Stimulated activated CD4-positive, alpha-beta T cell treated with anti-CD3 and anti-CD28 coated beads, Interleukin-15, amount 100 ng/mL, for 48 hours (primary cell): ENCODE data around the gene RBMXL3.

ENCODE experiments used
- DNase-seq, 2 donors: peaks; one replicate each; pipeline ENCODE4 v3.0.0-alpha.2; 2020; ENCODE audit warnings: low read depth in 2 of 2

The RBMXL3 gene

GRCh38 chrX:115233497-115234455, 44.6 kb downstream of the RBMXL3 start, which contains the start of gene LRCH2:
TSS of gene LRCH2 (minus strand) at chrX:115234096. CDS start at chrX:115234041, 55 bp downstream.
- no peak for DNase-seq

- no peak for DNase-seq
These were observed 45.3 kb downstream of the RBMXL3 start for GRCh38 chrX:115234461-115234860.

- DNase-seq = no peak
These were observed 47.4 kb downstream of the RBMXL3 start for GRCh38 chrX:115236560-115236959.

GRCh38 chrX:115237056-115237455, 47.8 kb downstream of the RBMXL3 start:
- DNase-seq = no peak
